Gastrocnemius medialis (tissue), 4 donors: ENCODE results near the gene THEM4. TPM values are rescaled to one million over a fixed set of nuclear protein-coding genes. Genes with fewer than 3 reads are reported as not detected.

ENCODE experiments used
- ATAC-seq, 2 donors: fragments of 150-250 bp; one replicate each; pipeline ENCODE4 v1.9.1; 2016
- DNase-seq, 2 donors: peaks; one replicate each; pipeline ENCODE4 v3.0.0-alpha.2; 2019
- H3K27ac ChIP-seq, 4 donors: fragments of 200-600 bp; sonication (generic); 1 replicate in 1 of 4; 2 replicates in 3 of 4; pipeline ENCODE4 v1.5.1; 2016 to 2018; ENCODE audit warnings: mild to moderate bottlenecking in 2 of 4, moderate library complexity in 1 of 4
- H3K27me3 ChIP-seq, 3 donors: fragments of 200-600 bp; sonication (generic) in 2 of 3; 1 replicate in 1 of 3; 2 replicates in 2 of 3; pipeline versions ENCODE4 v1.5.1 to v1.6.0; 2016 to 2019; ENCODE audit warnings: mild to moderate bottlenecking in 1 of 3, moderate library complexity in 1 of 3
- H3K36me3 ChIP-seq, 2 donors: fragments of 200-600 bp; sonication (generic) in 1 of 2; one replicate each; pipeline ENCODE4 v1.5.1; 2017 to 2018
- H3K4me1 ChIP-seq, 2 donors: fragments of 200-600 bp; sonication (generic) in 1 of 2; one replicate each; pipeline ENCODE4 v1.5.1; 2016 to 2017; ENCODE audit warnings: mild to moderate bottlenecking in 2 of 2
- H3K4me3 ChIP-seq, 4 donors: fragments of 200-600 bp; sonication (generic) in 3 of 4; 1 replicate in 1 of 4; 2 replicates in 3 of 4; pipeline ENCODE4 v1.5.1; 2016 to 2019; ENCODE audit warnings: mild to moderate bottlenecking in 2 of 4
- H3K9me3 ChIP-seq, 3 donors: fragments of 200-600 bp; sonication (generic) in 2 of 3; 1 replicate in 1 of 3; 2 replicates in 2 of 3; pipeline ENCODE4 v1.5.1; 2016 to 2019
- POLR2A ChIP-seq, 2 donors: fragments of 450-650 bp; IDR thresholded peaks; one replicate each; pipeline ENCODE4 v1.6.1; 2017; ENCODE audit warnings: antibody characterized with exemption in 2 of 2, mild to moderate bottlenecking in 2 of 2, moderate library complexity in 2 of 2
- in situ Hi-C, 4 donors: fragments of 200-750 bp; cut with MboI; loops; one replicate each; pipeline versions ENCODE4 v1.15.0 to v1.8.0; 2017; ENCODE audit warnings: low sequenced_read_pairs in 4 of 4
- intact Hi-C: fragments of 100-400 bp; cut with DNase I; formaldehyde crosslinking; loops from one replicate; pipeline ENCODE4 v1.15.1; 2023; ENCODE audit warnings: low total_unique reads
- total RNA-seq, 4 donors: library from RNA; depleted of rRNA; stranded (reverse); fragments of >200 nt; gene quantifications; one replicate each; pipeline versions ENCODE4 v1.1.0 to v1.2.3, GENCODE V29; 2016
- TF ChIP-seq, protein P1 (sequence below), 5 experiments: fragments of 450-650 bp in 3 of 5; fragments of 200-600 bp in 2 of 5; sonication (generic) in 2 of 5; IDR thresholded peaks in 4 of 5; conservative IDR thresholded peaks in 1 of 5; 1 replicate in 4 of 5; 2 replicates in 1 of 5; pipeline ENCODE4 v1.5.1; 2016 to 2019; ENCODE audit warnings: antibody characterized with exemption in 5 of 5, mild to moderate bottlenecking in 3 of 5, moderate library complexity in 3 of 5

Gene THEM4
- total RNA-seq, 4 donors from 2014 or later: 7.7 to 21.8 (median 9.6) TPM

DNA sequence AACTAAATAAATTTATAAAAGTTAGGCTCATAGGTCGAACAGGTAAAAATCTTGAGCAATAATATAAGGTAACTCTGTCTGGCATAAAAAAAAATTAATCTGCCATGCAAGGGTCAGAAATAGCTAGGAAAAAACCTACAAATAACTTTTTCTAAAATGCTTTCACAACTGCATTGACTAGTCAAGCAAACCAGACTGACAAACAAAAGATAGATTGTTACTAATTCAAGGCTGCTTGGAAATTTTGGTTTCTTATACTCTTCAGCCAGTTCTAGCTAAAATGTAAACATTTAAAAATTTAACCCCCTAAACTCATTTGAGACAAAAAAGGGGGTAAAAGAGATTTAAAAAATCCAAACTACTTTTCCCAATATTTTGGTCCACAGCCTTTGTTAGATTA lies 43.5 kb upstream of the THEM4 start:
- TF ChIP-seq, protein P1, sequence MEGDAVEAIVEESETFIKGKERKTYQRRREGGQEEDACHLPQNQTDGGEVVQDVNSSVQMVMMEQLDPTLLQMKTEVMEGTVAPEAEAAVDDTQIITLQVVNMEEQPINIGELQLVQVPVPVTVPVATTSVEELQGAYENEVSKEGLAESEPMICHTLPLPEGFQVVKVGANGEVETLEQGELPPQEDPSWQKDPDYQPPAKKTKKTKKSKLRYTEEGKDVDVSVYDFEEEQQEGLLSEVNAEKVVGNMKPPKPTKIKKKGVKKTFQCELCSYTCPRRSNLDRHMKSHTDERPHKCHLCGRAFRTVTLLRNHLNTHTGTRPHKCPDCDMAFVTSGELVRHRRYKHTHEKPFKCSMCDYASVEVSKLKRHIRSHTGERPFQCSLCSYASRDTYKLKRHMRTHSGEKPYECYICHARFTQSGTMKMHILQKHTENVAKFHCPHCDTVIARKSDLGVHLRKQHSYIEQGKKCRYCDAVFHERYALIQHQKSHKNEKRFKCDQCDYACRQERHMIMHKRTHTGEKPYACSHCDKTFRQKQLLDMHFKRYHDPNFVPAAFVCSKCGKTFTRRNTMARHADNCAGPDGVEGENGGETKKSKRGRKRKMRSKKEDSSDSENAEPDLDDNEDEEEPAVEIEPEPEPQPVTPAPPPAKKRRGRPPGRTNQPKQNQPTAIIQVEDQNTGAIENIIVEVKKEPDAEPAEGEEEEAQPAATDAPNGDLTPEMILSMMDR (IDR thresholded peaks at IDR 0.05 in 4 of 5, conservative IDR thresholded peaks at IDR 0.05 in 1 of 5): no peak
- no peak for TF ChIP-seq POLR2A (IDR thresholded peaks at IDR 0.05)
- intact Hi-C loops: no loop called here
- H3K4me1 ChIP-seq: no peaks in the 10 kb centered on the region
- H3K36me3 ChIP-seq: no peaks in the 10 kb centered on the region
- in situ Hi-C loops: no loop called here
- no peak overlapping the region for H3K4me3 ChIP-seq
- no peaks in the 10 kb centered on the region for H3K9me3 ChIP-seq
- ATAC-seq (no peak), DNase-seq (no peak)
- no peak overlapping the region for H3K27ac ChIP-seq
- peaks cover 0 to 2% (median 0%) of the 10 kb centered on the region in 3 donors for H3K27me3 ChIP-seq

DNA sequence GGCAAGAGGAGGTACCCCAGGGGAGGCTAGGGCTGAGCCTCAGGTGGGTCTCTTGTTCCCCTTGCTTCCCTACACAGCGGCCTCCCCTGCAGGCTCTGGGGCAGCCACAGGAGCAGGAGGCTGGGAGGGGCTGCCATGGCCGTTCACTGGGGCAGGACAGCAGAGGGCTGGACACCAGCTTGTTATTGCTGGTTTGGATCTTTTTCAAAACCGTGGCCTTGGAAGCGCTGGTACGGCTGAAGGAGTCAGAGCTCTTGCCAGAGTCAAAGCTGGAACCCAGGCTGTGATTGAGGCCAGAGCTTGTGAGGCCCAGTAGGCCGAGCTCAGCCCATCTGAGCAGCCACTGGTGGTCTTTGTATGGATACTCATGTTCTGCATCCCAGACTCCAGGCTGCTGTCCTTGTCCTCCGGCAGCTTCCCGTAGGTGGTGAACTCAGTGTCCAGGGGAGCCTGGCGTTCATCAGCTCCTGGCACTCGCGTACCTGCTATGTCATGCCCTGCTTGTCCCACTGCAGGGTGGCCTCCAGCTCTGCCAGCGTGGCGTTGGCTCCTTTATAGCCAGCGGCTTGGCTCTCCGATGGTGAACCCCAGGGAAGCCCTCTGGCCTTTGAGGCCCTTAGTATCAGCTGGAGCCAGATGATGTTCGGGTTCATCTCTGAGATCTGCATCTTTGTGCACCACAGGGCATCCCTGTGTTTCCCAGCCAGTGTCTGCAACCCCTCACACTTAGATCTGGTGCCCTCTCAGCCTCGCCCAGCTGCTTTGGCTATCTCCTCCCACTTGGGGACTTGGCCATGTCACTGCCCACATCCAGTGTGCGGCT lies 40.3 kb upstream of the THEM4 start:
- intact Hi-C loops: loop anchor here (5.0 kb wide), 1 partner anchor 43 kb away; the partner anchor contains the start of gene S100A10
- no peak for ATAC-seq

DNA sequence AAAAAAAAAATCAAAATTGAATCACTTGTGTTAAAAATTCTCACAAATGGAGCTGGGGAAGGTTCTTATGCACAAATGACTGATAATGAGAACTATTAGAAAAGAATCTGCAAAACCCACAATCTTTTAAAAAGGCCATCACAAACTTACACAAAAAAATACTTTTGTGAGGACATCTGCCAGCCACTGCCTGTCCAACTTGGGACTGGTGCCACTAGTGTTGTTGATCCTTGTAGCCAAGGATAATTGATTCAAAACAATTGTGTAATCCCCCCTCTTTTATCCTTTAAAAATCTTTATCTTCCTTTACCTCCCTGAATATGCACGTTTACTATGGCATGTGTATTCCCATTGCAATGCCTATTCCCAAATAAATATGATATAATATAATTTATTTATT lies 39.2 kb upstream of the THEM4 start:
- Histone ChIP-seq H3K4me1 (peaks cover 8 to 13% of the 10 kb centered on the region in 2 donors), H3K36me3 (no peaks in the 10 kb centered on the region), H3K27ac (no peak overlapping the region), H3K9me3 (no peaks in the 10 kb centered on the region), H3K27me3 (peaks cover 0 to 2% (median 0%) of the 10 kb centered on the region in 3 donors), H3K4me3 (no peak overlapping the region)
- intact Hi-C loops (loop anchor here (5.0 kb wide), 1 partner anchor 44 kb away; the partner anchor contains the start of gene S100A10), in situ Hi-C loops (no loop called here)
- ATAC-seq: no peak
- no peak for DNase-seq
- TF ChIP-seq, protein P1 (IDR thresholded peaks at IDR 0.05 in 4 of 5, conservative IDR thresholded peaks at IDR 0.05 in 1 of 5): no peak
- TF ChIP-seq POLR2A (IDR thresholded peaks at IDR 0.05): no peak

More for the DNA sequence above, 40.3 kb upstream of the THEM4 start:
- Histone ChIP-seq H3K27me3 (peaks cover 0 to 2% (median 0%) of the 10 kb centered on the region in 3 donors), H3K36me3 (no peaks in the 10 kb centered on the region), H3K27ac (no peak overlapping the region), H3K4me1 (peaks cover 0 to 6% of the 10 kb centered on the region in 2 donors), H3K9me3 (no peaks in the 10 kb centered on the region), H3K4me3 (no peak overlapping the region)
- DNase-seq: no peak
- in situ Hi-C loops: no loop called here
- no peak for TF ChIP-seq POLR2A (IDR thresholded peaks at IDR 0.05)
- TF ChIP-seq, protein P1 (IDR thresholded peaks at IDR 0.05 in 4 of 5, conservative IDR thresholded peaks at IDR 0.05 in 1 of 5): no peak

DNA sequence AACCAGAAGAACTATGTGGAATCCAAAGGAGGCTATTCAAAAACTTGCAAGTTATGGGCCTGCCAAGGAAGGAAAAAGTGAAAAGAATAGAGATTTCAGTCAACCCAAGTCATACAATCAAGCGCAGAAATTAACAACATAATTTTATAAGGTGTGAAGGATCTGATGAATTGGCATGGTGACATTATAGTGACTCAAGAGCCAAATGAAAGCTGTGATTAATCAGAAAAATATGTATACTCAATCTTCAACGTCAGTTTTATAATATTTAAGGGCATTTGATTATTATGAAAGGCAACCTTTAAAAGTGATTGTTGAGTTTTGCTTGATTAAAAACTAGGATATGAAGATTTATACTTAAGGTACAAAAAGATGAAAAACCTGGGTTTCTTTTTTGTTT lies 37.8 kb upstream of the THEM4 start:
- ATAC-seq (no peak), DNase-seq (no peak)
- in situ Hi-C loops: no loop called here
- Histone ChIP-seq H3K4me3 (no peak overlapping the region), H3K9me3 (no peaks in the 10 kb centered on the region), H3K27me3 (peaks cover 0 to 2% (median 0%) of the 10 kb centered on the region in 3 donors), H3K36me3 (no peaks in the 10 kb centered on the region), H3K27ac (no peak overlapping the region), H3K4me1 (peaks cover 8 to 13% of the 10 kb centered on the region in 2 donors)
- TF ChIP-seq, protein P1 (IDR thresholded peaks at IDR 0.05 in 4 of 5, conservative IDR thresholded peaks at IDR 0.05 in 1 of 5): no peak
- TF ChIP-seq POLR2A (IDR thresholded peaks at IDR 0.05): no peak
- intact Hi-C loops: loop anchor here (5.0 kb wide), 1 partner anchor 45 kb away; the partner anchor contains the start of gene S100A10
